OCI-LY1 (cell line): Measurements from ENCODE around the gene MED27.

ENCODE experiments used
- H2AFZ ChIP-seq: fragments of 200-600 bp; sonication (generic), shearing (Covaris generic); 2 replicates; pipeline ENCODE4 v1.6.0; 2014; ENCODE audit warnings: antibody characterized with exemption, mild to moderate bottlenecking, low read length
- H3F3A ChIP-seq: fragments of 200-600 bp; sonication (generic), shearing (Covaris generic); 2 replicates; pipeline ENCODE4 v1.6.0; 2014; ENCODE audit warnings: mild to moderate bottlenecking, antibody characterized with exemption, low read length, moderate library complexity; ENCODE audit not compliant: insufficient read depth
- H3K27ac ChIP-seq: fragments of 200-600 bp; sonication (generic); 2 replicates; pipeline ENCODE4 v1.5.1; 2014; ENCODE audit warnings: low read length, mixed run types, mild to moderate bottlenecking, low read depth; ENCODE audit not compliant: poor library complexity, severe bottlenecking
- H3K27me3 ChIP-seq: fragments of 200-600 bp; sonication (generic); 2 replicates; pipeline ENCODE4 v1.6.0; 2014; ENCODE audit warnings: antibody characterized with exemption, mild to moderate bottlenecking, low read length, moderate library complexity; ENCODE audit not compliant: insufficient read depth
- H3K36me3 ChIP-seq: fragments of 200-600 bp; sonication (generic); 2 replicates; pipeline ENCODE4 v1.6.1; 2014; ENCODE audit warnings: mild to moderate bottlenecking, antibody characterized with exemption, low read length, moderate library complexity, mixed read lengths; ENCODE audit not compliant: insufficient read depth
- H3K4me1 ChIP-seq: fragments of 200-600 bp; sonication (generic); 2 replicates; pipeline ENCODE4 v1.5.1; 2014; ENCODE audit warnings: mild to moderate bottlenecking, low read length, moderate library complexity; ENCODE audit not compliant: insufficient read depth, severe bottlenecking
- H3K4me2 ChIP-seq: fragments of 200-600 bp; sonication (generic), shearing (Covaris generic); 2 replicates; pipeline ENCODE4 v1.6.1; 2014; ENCODE audit warnings: low read length
- H3K4me3 ChIP-seq: fragments of 200-600 bp; sonication (generic); 2 replicates; pipeline ENCODE4 v1.5.1; 2014; ENCODE audit warnings: low read length, low read depth, mild to moderate bottlenecking, mixed read lengths; ENCODE audit not compliant: poor library complexity, severe bottlenecking
- H3K79me2 ChIP-seq: fragments of 200-600 bp; shearing (Covaris generic); 2 replicates; pipeline ENCODE4 v1.6.1; 2016; ENCODE audit warnings: mixed run types, low read length, mixed read lengths; ENCODE audit not compliant: insufficient read depth
- H3K9ac ChIP-seq: fragments of 200-600 bp; sonication (generic), shearing (Covaris generic); 2 replicates; pipeline ENCODE4 v1.6.1; 2014; ENCODE audit warnings: mild to moderate bottlenecking, low read length, mixed read lengths
- H3K9me2 ChIP-seq: fragments of 200-600 bp; sonication (generic), shearing (Covaris generic); 2 replicates; pipeline ENCODE4 v1.6.1; 2014; ENCODE audit warnings: low read depth, mild to moderate bottlenecking, low read length, mixed read lengths
- H3K9me3 ChIP-seq: fragments of 200-600 bp; shearing (Covaris generic); 2 replicates; pipeline ENCODE4 v1.6.1; 2014; ENCODE audit warnings: low read length, mixed read lengths
- H4K20me1 ChIP-seq: fragments of 200-600 bp; sonication (generic), shearing (Covaris generic); 2 replicates; pipeline ENCODE4 v1.6.0; 2016; ENCODE audit warnings: mild to moderate bottlenecking, low read length; ENCODE audit not compliant: insufficient read depth
- CTCF ChIP-seq: fragments of 200-600 bp; sonication (generic), shearing (Covaris generic); IDR thresholded peaks from 2 replicates; pipeline ENCODE4 v1.5.1; 2017; ENCODE audit warnings: mild to moderate bottlenecking, antibody characterized with exemption, low read length, moderate library complexity, mixed read lengths
- EZH2 ChIP-seq: fragments of 200-600 bp; sonication (generic), shearing (Covaris generic); IDR thresholded peaks from 2 replicates; pipeline ENCODE4 v1.8.0; 2017; ENCODE audit warnings: borderline replicate concordance, mixed run types, mild to moderate bottlenecking, antibody characterized with exemption, low read length, moderate library complexity, mixed read lengths

Gene MED27

GRCh38 chr9:131837316-131837715 lies 242.4 kb downstream of the MED27 start:
- Histone ChIP-seq H3K79me2 (no peaks in the 10 kb centered on the region), H3K9me3 (no peaks in the 10 kb centered on the region), H3K27ac (no peak overlapping the region), H2AFZ (no peak overlapping the region), H4K20me1 (no peaks in the 10 kb centered on the region), H3K4me1 (no peaks in the 10 kb centered on the region), H3F3A (no peaks in the 10 kb centered on the region), H3K4me2 (no peak overlapping the region), H3K36me3 (no peaks in the 10 kb centered on the region), H3K9ac (no peak overlapping the region), H3K4me3 (no peak overlapping the region), H3K27me3 (peaks cover 22% of the 10 kb centered on the region; the same call in 1 of the 2 replicates), H3K9me2 (no peaks in the 10 kb centered on the region)
- TF ChIP-seq EZH2 (no peak), CTCF (no peak; the same call in 1 of the 2 replicates)

- Histone ChIP-seq H3K36me3 (no peaks in the 10 kb centered on the region), H3K27ac (no peak overlapping the region), H3K9ac (no peak overlapping the region), H2AFZ (no peak overlapping the region), H3F3A (no peaks in the 10 kb centered on the region), H4K20me1 (no peaks in the 10 kb centered on the region), H3K4me1 (no peaks in the 10 kb centered on the region), H3K4me2 (no peak overlapping the region), H3K79me2 (no peaks in the 10 kb centered on the region), H3K4me3 (no peak overlapping the region), H3K9me2 (no peaks in the 10 kb centered on the region), H3K9me3 (no peaks in the 10 kb centered on the region), H3K27me3 (peaks cover 22% of the 10 kb centered on the region; the same call in 1 of the 2 replicates)
- TF ChIP-seq CTCF (no peak), EZH2 (no peak)
Observed at GRCh38 chr9:131836607-131837315, 242.9 kb downstream of the MED27 start.

GRCh38 chr9:131836021-131836420 lies 243.6 kb downstream of the MED27 start:
- Histone ChIP-seq H3K27ac (no peak overlapping the region), H3K4me1 (no peaks in the 10 kb centered on the region), H4K20me1 (no peaks in the 10 kb centered on the region), H3F3A (no peaks in the 10 kb centered on the region), H3K9ac (no peak overlapping the region), H3K4me3 (no peak overlapping the region), H3K79me2 (no peaks in the 10 kb centered on the region), H3K27me3 (peaks cover 16% of the 10 kb centered on the region; the same call in 1 of the 2 replicates), H3K4me2 (no peak overlapping the region), H3K36me3 (no peaks in the 10 kb centered on the region), H3K9me2 (no peaks in the 10 kb centered on the region), H2AFZ (no peak overlapping the region), H3K9me3 (no peaks in the 10 kb centered on the region)
- TF ChIP-seq CTCF (no peak), EZH2 (no peak)
